Osteoblast (primary cell): ENCODE results near the gene MMP11. TPM values are rescaled to one million over a fixed set of nuclear protein-coding genes. Genes with fewer than 3 reads are reported as not detected.

Experiments used
- DNase-seq: peaks from one replicate; pipeline ENCODE4 v3.0.0; 2011; ENCODE audit warnings: low spot score, mixed read lengths; ENCODE audit not compliant: insufficient read length; ENCODE audit errors: missing footprints
- H2AFZ ChIP-seq: 2 replicates; pipeline ENCODE4 v1.6.0; 2011; ENCODE audit warnings: mild to moderate bottlenecking, low read length
- H3K27ac ChIP-seq: 2 replicates; pipeline ENCODE4 v1.5.1; 2011; ENCODE audit warnings: mild to moderate bottlenecking, low read depth, low read length, moderate library complexity
- H3K27me3 ChIP-seq: 2 replicates; pipeline ENCODE4 v1.6.0; 2012; ENCODE audit warnings: mild to moderate bottlenecking, control low read depth, inconsistent platforms, low read length, moderate library complexity; ENCODE audit not compliant: insufficient read depth
- H3K36me3 ChIP-seq: 2 replicates; pipeline ENCODE4 v1.5.1; 2011; ENCODE audit warnings: mild to moderate bottlenecking, low read length, control low read depth, moderate library complexity; ENCODE audit not compliant: insufficient read depth
- H3K4me1 ChIP-seq: 2 replicates; pipeline ENCODE4 v1.5.1; 2011; ENCODE audit warnings: mild to moderate bottlenecking, low read length, control low read depth, moderate library complexity; ENCODE audit not compliant: insufficient read depth
- H3K4me2 ChIP-seq: 2 replicates; pipeline ENCODE4 v1.6.0; 2011; ENCODE audit warnings: mild to moderate bottlenecking, low read length; ENCODE audit not compliant: insufficient read depth
- H3K4me3 ChIP-seq: fragments of 200-600 bp; sonication (generic); 3 replicates; pipeline ENCODE4 v1.5.1; 2012; ENCODE audit warnings: mild to moderate bottlenecking, low read length, inconsistent platforms; ENCODE audit not compliant: insufficient read depth
- H3K79me2 ChIP-seq: 2 replicates; pipeline ENCODE4 v1.6.0; 2012; ENCODE audit warnings: mild to moderate bottlenecking, low read length, control low read depth, inconsistent platforms; ENCODE audit not compliant: insufficient read depth
- H3K9me3 ChIP-seq: 2 replicates; pipeline ENCODE4 v1.5.1; 2011; ENCODE audit warnings: low read depth, low read length, control low read depth
- H4K20me1 ChIP-seq: 2 replicates; pipeline ENCODE4 v1.6.0; 2012; ENCODE audit warnings: mild to moderate bottlenecking, low read length, control low read depth; ENCODE audit not compliant: insufficient read depth
- total RNA-seq: library from RNA; depleted of rRNA; stranded (reverse); fragments of >200 nt; gene quantifications from 2 replicates; pipeline ENCODE4 v1.2.3, GENCODE V29; 2012
- TF ChIP-seq, protein P1 (sequence below): IDR thresholded peaks from 2 replicates; pipeline ENCODE4 v1.5.1; 2011; ENCODE audit warnings: mild to moderate bottlenecking, low read depth, low read length, moderate library complexity; ENCODE audit errors: extremely low read depth

The MMP11 gene
- total RNA-seq, 1 donor: 23.5 TPM

DNA sequence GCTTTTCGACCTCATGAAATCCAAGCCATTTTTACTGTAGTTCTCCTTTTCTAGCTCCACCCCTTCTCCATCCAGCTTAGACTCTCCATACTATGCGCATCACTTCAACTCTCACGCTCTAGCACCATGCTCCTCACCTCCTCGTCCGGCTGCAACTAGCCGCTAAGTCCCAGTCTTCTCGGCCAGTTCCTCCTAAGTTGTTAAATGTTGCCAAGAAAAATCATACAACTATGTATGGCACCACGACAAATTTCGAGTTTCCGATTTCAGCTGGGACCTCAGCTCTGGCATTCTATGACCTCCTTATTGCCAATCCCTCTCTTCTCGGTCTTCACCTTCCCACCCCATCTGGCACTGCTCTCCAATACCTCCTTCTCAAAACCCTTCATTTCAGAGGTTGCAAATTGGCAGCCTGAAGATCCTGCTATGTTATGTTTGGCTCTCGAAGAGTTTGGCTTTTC is 22.8 kb upstream of the MMP11 start:
- Histone ChIP-seq H3K9me3 (no peaks in the 10 kb centered on the region), H3K4me2 (peak overlapping the region; percentile 97), H3K4me1 (peaks cover 13% of the 10 kb centered on the region), H4K20me1 (peaks cover 4% of the 10 kb centered on the region), H2AFZ (peak overlapping the region; percentile 2), H3K36me3 (peaks cover 5% of the 10 kb centered on the region), H3K27ac (no peak overlapping the region), H3K27me3 (no peaks in the 10 kb centered on the region), H3K4me3 (peak overlapping the region; percentile 89), H3K79me2 (peaks cover 11% of the 10 kb centered on the region)
- DNase-seq: peak; percentile 92
- TF ChIP-seq, protein P1, sequence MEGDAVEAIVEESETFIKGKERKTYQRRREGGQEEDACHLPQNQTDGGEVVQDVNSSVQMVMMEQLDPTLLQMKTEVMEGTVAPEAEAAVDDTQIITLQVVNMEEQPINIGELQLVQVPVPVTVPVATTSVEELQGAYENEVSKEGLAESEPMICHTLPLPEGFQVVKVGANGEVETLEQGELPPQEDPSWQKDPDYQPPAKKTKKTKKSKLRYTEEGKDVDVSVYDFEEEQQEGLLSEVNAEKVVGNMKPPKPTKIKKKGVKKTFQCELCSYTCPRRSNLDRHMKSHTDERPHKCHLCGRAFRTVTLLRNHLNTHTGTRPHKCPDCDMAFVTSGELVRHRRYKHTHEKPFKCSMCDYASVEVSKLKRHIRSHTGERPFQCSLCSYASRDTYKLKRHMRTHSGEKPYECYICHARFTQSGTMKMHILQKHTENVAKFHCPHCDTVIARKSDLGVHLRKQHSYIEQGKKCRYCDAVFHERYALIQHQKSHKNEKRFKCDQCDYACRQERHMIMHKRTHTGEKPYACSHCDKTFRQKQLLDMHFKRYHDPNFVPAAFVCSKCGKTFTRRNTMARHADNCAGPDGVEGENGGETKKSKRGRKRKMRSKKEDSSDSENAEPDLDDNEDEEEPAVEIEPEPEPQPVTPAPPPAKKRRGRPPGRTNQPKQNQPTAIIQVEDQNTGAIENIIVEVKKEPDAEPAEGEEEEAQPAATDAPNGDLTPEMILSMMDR: no peak

DNA sequence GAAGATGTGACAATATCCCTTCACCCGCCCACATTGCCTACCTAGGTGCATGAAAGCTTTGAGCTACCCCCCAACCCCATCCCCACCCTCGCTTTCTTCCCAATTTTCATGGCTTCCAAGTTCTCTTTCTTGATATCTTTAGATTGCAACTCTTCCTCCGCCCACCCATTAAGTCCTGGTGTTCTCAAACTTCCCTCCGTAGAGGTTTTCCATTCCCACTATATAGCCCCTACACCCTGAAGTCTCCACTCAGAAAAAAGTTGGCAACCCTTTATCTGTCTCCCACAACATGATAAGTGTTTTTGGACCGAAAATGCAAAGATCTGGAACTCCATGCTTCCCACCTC is 22.3 kb upstream of the MMP11 start:
- H4K20me1 ChIP-seq: peaks cover 4% of the 10 kb centered on the region
- peaks cover under 1% of the 10 kb centered on the region for H3K36me3 ChIP-seq
- peak; percentile 72 for DNase-seq
- TF ChIP-seq, protein P1: no peak
- H3K4me2 ChIP-seq: peak overlapping the region; percentile 97
- H2AFZ ChIP-seq: peak overlapping the region; percentile 80
- no peaks in the 10 kb centered on the region for H3K9me3 ChIP-seq
- H3K27me3 ChIP-seq: no peaks in the 10 kb centered on the region
- H3K4me3 ChIP-seq: peak overlapping the region; percentile 89
- peak overlapping the region; percentile 8 for H3K27ac ChIP-seq
- H3K4me1 ChIP-seq: peaks cover 13% of the 10 kb centered on the region
- H3K79me2 ChIP-seq: peaks cover 11% of the 10 kb centered on the region

DNA sequence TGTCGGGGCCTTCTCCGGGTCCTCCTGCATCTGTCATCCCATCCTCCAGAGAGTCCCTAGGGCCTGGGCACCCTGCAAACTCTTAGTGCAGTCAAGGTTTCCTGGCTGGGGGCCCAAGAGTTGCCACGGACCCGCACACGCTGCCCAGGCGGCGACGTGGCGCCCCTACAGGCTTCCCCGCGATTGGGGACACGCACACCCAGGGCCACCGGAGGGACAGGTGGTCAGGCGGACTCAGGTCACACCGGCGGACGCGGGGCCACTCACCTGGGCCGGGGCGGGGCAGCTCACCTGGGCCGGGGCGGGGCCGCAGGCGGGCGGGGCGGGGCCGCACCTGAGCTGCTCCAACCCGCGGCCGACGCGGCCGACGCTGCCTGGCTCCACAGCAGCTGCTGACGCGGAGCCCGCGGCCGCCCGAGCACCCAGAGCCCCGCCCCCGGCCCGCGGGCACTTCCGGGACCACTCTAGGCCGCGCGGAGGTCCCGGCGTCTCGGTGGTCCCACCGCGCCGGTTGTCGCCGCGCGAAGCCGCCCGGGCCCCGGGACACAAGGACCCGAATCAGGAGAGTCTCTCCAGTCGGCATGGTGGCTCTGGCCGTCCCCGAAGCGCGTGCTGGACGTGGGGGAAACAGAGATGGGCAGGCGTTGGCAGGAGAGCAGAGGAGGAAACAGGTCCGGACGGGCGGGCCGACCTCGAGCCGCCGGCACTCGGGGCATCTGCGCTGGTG is 21.8 kb upstream of the MMP11 start, which contains the start of gene ZNF70:
TSS of gene ZNF70 (minus strand) at position 399 of the 727 bp plus-strand sequence. CDS start 5,972 bp downstream, outside the sequence.
- Histone ChIP-seq H3K36me3 (no peaks in the 10 kb centered on the region), H3K4me1 (peaks cover 13% of the 10 kb centered on the region), H3K27me3 (no peaks in the 10 kb centered on the region), H4K20me1 (peaks cover 4% of the 10 kb centered on the region), H3K9me3 (no peaks in the 10 kb centered on the region), H2AFZ (peak within 1 kb of the TSS; percentile 95), H3K4me3 (peak within 1 kb of the TSS; percentile 89), H3K79me2 (peaks cover 11% of the 10 kb centered on the region), H3K27ac (peak within 1 kb of the TSS; percentile 75), H3K4me2 (peak within 1 kb of the TSS; percentile 97)
- TF ChIP-seq, protein P1: no peak
- peak; percentile 98 for DNase-seq

GRCh38 chr22:23751441-23751996 is 21.1 kb upstream of the MMP11 start:
- Histone ChIP-seq H3K79me2 (peaks cover 11% of the 10 kb centered on the region), H3K36me3 (no peaks in the 10 kb centered on the region), H3K4me1 (peaks cover 13% of the 10 kb centered on the region), H3K9me3 (no peaks in the 10 kb centered on the region), H3K27ac (peak overlapping the region; percentile 75), H3K27me3 (no peaks in the 10 kb centered on the region), H3K4me2 (peak overlapping the region; percentile 85), H3K4me3 (peak overlapping the region; percentile 89), H2AFZ (peak overlapping the region; percentile 95), H4K20me1 (peaks cover 4% of the 10 kb centered on the region)
- TF ChIP-seq, protein P1: no peak
- no peak for DNase-seq
